IPS-NIHi7 (cell line): ENCODE results near the gene ZDHHC7.
A peak's percentile ranks its signal among the peaks of the same experiment; 100 is the strongest.

Experiments used
- DNase-seq: peaks from one replicate; pipeline ENCODE4 v3.0.0; 2012; ENCODE audit warnings: mixed read lengths; ENCODE audit errors: extremely low spot score

The ZDHHC7 gene

DNA sequence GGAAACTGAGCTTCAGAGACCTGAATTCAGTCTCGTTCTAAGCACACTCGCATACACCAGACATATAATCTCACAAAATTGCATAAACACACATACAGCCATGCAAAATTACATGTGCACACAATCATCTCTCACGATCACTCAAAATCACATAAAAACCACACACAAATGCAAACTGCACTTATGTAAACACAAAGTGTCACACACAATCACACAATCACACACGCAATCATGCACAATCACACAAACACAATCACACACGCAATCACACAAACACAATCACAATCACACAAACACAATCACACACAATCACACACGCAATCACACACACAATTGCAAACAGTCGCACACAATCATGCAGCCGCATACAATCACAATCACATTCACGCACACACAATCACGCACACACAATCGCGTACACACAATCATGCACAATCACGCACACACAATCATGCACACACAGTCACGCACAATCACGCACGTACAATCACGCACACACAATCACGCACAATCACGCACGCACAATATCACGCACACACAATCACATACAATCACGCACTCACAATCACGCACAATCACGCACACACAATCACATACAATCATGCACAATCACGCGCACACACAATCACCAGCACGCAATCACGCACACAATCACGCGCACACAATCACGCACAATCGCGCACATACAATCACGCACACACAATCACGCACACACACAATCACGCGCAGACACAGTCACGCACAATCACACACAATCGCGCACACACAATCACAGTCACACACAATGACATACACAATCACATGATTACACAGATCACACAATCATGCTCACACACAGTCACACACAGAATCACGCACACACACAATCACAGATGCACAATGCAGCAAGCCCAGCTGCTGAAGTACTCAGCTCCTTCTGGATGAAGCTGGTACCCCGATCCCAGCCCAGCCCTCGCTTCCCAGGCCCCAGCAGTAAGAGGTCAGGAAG lies 45.6 kb downstream of the ZDHHC7 start:
- no peak for DNase-seq

- no peak for DNase-seq
Observed at GRCh38 chr16:84964386-84965128, 46.8 kb downstream of the ZDHHC7 start.

DNA sequence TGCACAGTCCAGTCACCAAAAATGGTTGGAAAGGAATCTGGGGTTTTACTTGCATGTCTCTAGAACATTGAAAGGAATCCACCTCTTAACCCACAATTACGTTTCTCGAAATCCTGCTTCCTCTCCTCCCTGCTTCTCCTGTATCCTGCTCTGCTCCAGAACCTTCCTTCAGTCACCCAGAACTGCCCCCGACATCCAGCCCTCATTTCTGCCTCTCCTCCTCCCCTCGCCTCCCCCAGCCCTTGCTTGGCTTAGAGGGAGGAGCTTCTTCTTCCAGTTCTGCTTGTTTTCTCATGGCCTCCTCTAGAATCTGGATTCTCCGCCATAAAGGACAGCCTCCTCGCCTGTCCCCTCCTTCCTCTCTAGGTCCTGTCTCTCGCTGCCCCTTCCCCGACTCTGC lies 48.3 kb downstream of the ZDHHC7 start:
- DNase-seq, result no peak

DNA sequence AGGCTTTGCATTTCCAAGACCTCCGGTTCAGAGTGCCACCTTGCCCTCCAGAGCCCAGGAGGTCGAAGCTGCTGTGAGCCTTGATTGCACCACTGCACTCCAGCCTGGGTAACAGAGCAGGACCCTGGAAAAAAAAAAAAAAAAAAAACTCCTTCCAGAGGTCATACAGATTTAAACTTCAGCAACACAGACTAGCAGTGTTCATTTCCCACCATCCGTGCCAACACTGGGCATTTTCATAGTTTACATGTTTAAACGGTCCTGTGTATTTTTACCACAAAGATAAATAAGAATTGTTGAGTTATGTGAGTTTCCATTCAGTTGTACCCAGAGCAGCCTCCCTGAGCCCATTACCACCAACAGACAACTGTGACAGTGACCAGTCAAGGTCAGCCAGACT lies 50.4 kb downstream of the ZDHHC7 start:
- DNase-seq, result no peak

DNA sequence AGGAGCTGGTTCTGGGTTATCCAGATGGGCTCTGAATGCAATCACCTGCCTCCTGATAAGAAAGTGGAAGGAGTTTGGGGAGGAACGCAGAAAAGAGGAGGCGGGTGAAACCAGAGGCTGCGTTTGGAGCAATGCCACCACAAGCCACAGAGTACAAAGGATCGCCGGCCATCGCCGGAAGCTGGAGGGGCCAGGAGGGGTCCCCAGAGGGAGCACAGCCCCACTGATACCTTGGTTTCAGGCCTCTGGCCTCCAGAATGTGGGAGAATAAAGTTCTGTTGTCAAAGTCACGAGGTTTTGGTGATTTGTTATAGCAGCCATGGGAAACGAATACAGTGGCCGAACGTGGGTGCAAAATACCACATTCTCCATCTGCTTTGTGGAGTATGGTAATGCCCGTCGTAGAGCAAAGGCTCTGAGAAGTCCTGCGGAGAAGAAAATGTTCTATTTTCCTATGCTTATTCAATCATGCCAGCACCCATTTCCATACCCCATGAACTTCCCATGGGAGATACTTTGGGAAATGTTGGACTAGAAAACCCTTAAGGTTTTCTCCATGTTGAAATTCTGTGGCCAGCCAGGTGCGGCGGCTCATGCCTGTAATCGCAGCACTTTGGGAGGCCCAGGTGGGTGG lies 51.4 kb downstream of the ZDHHC7 start:
- DNase-seq, result no peak

DNA sequence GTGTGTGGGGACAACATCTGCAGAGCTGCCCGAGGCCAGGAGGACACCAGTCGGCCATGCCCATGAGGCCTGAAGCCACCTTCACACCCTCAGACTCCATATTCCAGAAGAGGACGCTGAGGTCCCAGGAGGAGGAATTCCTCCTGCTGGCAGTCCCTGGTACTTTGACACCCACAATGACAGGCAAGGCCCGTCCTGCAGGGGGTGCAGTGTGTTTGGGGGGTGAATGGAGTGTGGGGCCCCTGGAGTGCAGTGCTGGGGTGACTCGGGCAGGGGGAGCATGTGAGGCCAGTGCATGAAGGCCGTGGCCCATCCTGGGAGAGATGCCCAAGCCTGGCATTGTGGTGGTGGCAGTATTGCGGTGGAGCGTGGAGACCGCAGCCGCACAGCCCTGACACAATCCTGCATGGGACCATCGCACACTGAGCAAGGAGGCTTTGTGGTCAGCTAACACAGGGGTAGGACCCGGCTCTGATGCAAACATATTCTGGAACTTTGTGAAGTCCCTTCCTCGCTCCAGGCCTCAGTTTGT lies 52.2 kb downstream of the ZDHHC7 start:
- DNase-seq, result peak; percentile 27

DNA sequence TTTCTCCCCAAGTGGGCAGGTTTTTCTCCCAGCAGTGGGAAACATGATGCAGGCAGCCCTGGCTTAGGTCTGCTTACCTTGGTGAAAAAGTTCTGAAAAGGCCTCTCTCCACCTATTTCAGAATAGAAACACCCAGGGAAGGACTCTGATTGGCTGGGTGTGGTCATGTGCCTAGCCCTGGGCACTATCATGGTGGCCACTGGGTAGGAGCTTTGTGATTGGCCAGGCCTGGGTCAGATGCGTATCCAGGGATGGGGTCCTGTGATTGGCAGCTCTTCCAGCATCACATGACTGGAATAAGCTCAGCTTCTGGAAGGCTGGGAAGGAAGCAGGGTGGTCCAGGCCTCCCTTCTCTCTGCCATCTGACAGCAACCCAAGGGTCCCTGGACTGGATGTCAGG lies 53.5 kb downstream of the ZDHHC7 start:
- DNase-seq, result no peak

- DNase-seq, result no peak
Observed at GRCh38 chr16:84957192-84957591, 54.1 kb downstream of the ZDHHC7 start.

DNA sequence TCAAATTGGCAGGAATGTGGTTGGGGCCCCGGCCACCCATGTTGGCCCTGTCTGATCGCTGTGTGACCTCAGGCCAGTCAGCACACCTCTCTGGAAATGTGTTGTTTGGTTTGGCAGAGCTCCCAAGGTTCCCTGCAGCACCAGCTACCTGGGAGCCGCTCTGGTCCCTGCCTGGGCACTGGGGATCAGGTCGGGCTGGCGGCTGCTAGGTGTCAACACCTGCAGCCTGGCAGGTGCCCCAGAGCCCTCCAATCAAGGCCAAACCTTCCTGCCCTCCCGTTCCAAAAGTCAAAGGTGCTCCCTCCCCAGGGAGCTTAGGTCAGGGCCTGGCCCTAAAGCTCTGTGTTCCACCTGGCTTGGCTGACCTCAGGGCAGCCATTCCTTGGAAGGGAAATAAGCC lies 55.9 kb downstream of the ZDHHC7 start:
- DNase-seq, result no peak

DNA sequence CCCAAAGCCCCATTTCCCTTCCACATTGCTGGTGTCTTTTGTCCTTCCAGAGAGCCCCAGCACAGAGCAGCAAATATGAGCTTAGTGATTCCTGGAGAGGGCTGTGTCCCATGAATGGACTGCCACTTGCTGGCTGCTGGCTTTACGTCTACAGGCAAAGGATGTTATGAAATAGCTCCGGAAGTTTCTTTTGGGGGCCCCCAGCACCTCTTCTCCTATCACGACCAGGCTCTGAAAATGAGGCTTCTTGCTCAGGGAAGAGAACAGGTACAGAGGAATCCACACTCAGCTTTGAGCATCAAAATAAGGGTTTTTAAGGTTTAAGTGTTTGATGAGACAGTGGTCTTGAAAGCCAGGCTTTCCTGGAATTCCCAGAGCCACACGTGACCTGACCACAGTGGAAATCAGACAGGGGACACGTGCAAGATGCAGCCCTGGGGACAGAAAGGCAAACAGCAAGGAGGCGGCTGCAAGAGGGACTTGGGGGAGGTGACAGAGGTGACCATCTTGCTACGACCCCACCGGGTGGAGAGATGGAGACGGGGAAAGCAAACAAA lies 58.1 kb downstream of the ZDHHC7 start:
- no peak for DNase-seq

GRCh38 chr16:84952335-84953189 lies 58.8 kb downstream of the ZDHHC7 start:
- peak; percentile 90 for DNase-seq

DNA sequence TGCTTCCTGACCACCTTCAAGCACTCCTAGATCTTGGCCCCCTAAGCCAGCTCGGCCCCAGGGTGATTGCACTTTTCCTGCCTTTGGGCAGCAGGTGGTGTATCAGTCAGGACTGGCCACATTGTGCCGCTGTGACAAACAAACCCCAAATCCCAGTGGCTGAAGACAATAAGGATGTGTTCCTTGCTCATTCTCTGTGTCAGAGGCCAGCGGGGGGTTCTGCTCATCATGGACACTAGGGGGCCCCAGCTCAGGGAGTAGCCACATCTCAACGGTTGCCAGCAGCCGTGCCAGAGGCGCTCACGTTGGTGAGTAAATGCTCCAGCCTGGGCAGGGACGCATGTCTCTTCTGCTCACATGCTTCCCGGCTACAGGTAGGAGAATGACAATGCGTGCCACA lies 60.4 kb downstream of the ZDHHC7 start:
- no peak for DNase-seq

GRCh38 chr16:84949772-84950436 lies 61.4 kb downstream of the ZDHHC7 start:
- no peak for DNase-seq

- no peak for DNase-seq
Observed at GRCh38 chr16:84948851-84949610, 62.3 kb downstream of the ZDHHC7 start.

DNA sequence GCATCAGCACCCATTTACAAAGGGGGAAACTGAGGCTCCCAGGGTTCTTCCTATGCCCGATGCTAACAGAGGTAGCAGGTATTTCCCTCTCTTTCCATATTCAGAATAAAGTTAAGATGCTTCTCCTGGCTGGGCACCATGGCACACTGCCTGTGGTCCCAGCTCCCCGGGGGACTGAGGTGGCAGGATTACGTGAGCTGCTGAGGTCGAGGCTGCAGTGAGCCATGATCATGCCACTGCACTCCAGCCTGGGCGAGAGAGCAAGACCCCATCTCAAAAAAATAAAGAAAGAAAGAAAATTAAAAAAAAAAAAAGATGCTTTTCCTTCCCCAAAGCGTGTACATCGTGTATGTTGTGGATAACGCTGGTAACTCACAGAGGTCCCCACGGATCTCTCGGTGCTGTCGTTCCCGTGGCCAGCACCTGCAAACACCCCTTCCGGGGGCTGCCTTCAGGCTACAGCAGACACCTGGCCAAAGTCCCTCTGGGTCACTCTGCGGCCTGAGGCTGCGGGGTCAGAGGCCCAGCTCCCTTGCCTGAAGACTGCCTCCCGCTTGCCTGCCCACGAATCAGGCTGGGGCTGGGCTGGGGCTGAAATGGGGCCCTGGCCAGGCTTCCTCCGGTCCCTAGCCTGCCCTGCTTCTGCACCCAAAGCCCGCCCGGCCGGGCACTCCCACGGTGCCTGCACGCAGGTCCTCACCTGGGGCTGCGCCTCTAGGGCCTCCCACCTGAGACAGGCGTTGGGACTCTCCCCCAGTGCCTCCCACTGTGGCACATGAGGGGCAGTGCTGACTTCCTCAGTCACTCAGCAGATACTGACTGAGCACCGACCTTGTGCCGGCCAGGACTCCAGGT lies 63.1 kb downstream of the ZDHHC7 start:
- DNase-seq, result no peak

GRCh38 chr16:84947022-84947421 lies 64.3 kb downstream of the ZDHHC7 start:
- DNase-seq, result no peak

GRCh38 chr16:84943620-84944019 lies 67.7 kb downstream of the ZDHHC7 start:
- DNase-seq, result no peak

- no peak for DNase-seq
Observed at GRCh38 chr16:84942786-84943185, 68.5 kb downstream of the ZDHHC7 start.

DNA sequence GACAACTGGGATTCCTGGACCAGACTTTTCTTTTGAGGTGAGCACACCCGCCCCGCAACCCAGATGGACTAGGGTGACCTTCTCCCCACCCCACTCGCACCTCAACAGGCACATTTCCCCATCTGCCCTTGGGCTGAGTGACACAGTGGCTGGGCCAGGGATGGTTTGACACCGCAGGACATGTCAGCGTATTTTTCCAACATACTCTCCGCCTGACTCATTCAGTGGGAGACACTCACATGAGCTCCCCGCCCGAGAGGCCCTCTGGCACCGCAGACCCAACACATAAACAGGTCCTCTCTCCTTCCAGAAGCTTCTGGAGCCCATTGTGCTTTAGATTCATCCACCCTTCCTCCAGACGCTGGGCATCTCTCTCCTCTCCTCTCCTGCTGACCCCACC lies 69.4 kb downstream of the ZDHHC7 start:
- no peak for DNase-seq
